Skin of body (tissue), 1 donor: ENCODE measurements around the gene TUNAR. TPM values are rescaled to one million over a fixed set of nuclear protein-coding genes. Genes with fewer than 3 reads are reported as not detected.

Experiments used
- total RNA-seq: library from RNA; depleted of rRNA; stranded (reverse); fragments of >200 nt; gene quantifications from one replicate; pipeline ENCODE4 v1.2.3, GENCODE V29; 2014

Gene TUNAR
- total RNA-seq, 1 donor from 2014 or later, result not detected

Other genes starting within 250 kb of the TUNAR start
- gene TCL1B, start 190.4 kb upstream of the TUNAR start, total RNA-seq, result not detected
- gene TCL1A, start 162.7 kb upstream of the TUNAR start, total RNA-seq, result 1.7 TPM
- gene C14orf132, start 162.5 kb downstream of the TUNAR start, total RNA-seq, result 8.7 TPM